WTC11 (cell line): ENCODE data around the gene NXT1. TPM values are rescaled to one million over a fixed set of nuclear protein-coding genes. Genes with fewer than 3 reads are reported as not detected.

Experiments
- ATAC-seq: fragments of 200-7000 bp; cut with Tn5 transposase; 2 replicates; pipeline ENCODE4 v1.10.0; 2021; ENCODE audit warnings: mild to moderate bottlenecking, moderate library complexity
- CTCF ChIA-PET: fragments of 300-600 bp; sonication (Branson Sonifier 250); formaldehyde crosslinking; loops from one replicate; lab custom pipeline; 2021; ENCODE audit warnings: antibody characterized with exemption; lab: Charles Lee
- POLR2A ChIA-PET: fragments of 350-600 bp; sonication (Branson Sonifier 250); formaldehyde crosslinking; loops from one replicate; lab custom pipeline; 2021; ENCODE audit warnings: antibody characterized with exemption; lab: Charles Lee
- DNase-seq: peaks from one replicate; pipeline ENCODE4 v3.0.0; 2021; ENCODE audit warnings: low spot score
- H3K27ac Mint-ChIP-seq: 2 replicates; pipeline ENCODE4 v1.8.0; 2021; ENCODE audit warnings: mixed read lengths
- H3K27me3 Mint-ChIP-seq: 2 replicates; pipeline ENCODE4 v1.8.0; 2021; ENCODE audit warnings: low read depth, mild to moderate bottlenecking, moderate library complexity, mixed read lengths
- H3K36me3 Mint-ChIP-seq: 2 replicates; pipeline ENCODE4 v1.8.0; 2021; ENCODE audit warnings: mixed read lengths
- H3K4me1 Mint-ChIP-seq: 2 replicates; pipeline ENCODE4 v1.8.0; 2022; ENCODE audit warnings: mixed read lengths
- H3K4me3 Mint-ChIP-seq: 2 replicates; pipeline ENCODE4 v1.8.0; 2021; ENCODE audit warnings: mild to moderate bottlenecking, moderate library complexity, mixed read lengths
- H3K9me3 Mint-ChIP-seq: 2 replicates; pipeline ENCODE4 v1.8.0; 2021; ENCODE audit warnings: mixed read lengths
- E2F1 ChIP-seq: sonication (generic); formaldehyde crosslinking; IDR thresholded peaks from 2 replicates; pipeline ENCODE4 v1.8.0; 2022; ENCODE audit warnings: mild to moderate bottlenecking, missing genetic modification reagents
- ETV6 ChIP-seq: sonication (generic); formaldehyde crosslinking; IDR thresholded peaks from 2 replicates; pipeline ENCODE4 v1.8.1; 2022; ENCODE audit warnings: mild to moderate bottlenecking, missing genetic modification reagents
- GABPB1 ChIP-seq: sonication (generic); formaldehyde crosslinking; IDR thresholded peaks from 2 replicates; pipeline ENCODE4 v1.8.1; 2023; ENCODE audit warnings: mild to moderate bottlenecking, missing genetic modification reagents
- HMGXB4 ChIP-seq: sonication (generic); formaldehyde crosslinking; IDR thresholded peaks from 2 replicates; pipeline ENCODE4 v1.8.1; 2023; ENCODE audit warnings: mild to moderate bottlenecking, moderate library complexity, missing genetic modification reagents
- IRF2 ChIP-seq: sonication (generic); formaldehyde crosslinking; IDR thresholded peaks from 2 replicates; pipeline ENCODE4 v1.8.0; 2022; ENCODE audit warnings: low read depth, missing genetic modification reagents, borderline replicate concordance
- MLX ChIP-seq: sonication (generic); formaldehyde crosslinking; IDR thresholded peaks from 2 replicates; pipeline ENCODE4 v1.8.1; 2023; ENCODE audit warnings: mild to moderate bottlenecking, missing genetic modification reagents, moderate library complexity
- MYBL2 ChIP-seq: sonication (generic); formaldehyde crosslinking; IDR thresholded peaks from 2 replicates; pipeline ENCODE4 v1.8.1; 2023; ENCODE audit warnings: mild to moderate bottlenecking, moderate library complexity, missing genetic modification reagents
- RELA ChIP-seq: sonication (generic); formaldehyde crosslinking; IDR thresholded peaks from 2 replicates; pipeline ENCODE4 v1.8.1; 2022; ENCODE audit warnings: missing genetic modification reagents, mild to moderate bottlenecking, borderline replicate concordance
- RORB ChIP-seq: fragments of 250-450 bp; sonication (Bioruptor Pico); IDR thresholded peaks from 2 replicates; pipeline ENCODE4 v1.9.0; 2021; ENCODE audit warnings: mild to moderate bottlenecking
- STAT6 ChIP-seq: sonication (generic); formaldehyde crosslinking; conservative IDR thresholded peaks from 2 replicates; pipeline ENCODE4 v1.8.1; 2023; ENCODE audit warnings: mild to moderate bottlenecking, low read depth, missing genetic modification reagents, moderate library complexity
- TCF7 ChIP-seq: sonication (generic); formaldehyde crosslinking; IDR thresholded peaks from 2 replicates; pipeline ENCODE4 v1.8.0; 2022; ENCODE audit warnings: mild to moderate bottlenecking, low read depth, missing genetic modification reagents, moderate library complexity
- TEAD1 ChIP-seq: sonication (generic); formaldehyde crosslinking; IDR thresholded peaks from 2 replicates; pipeline ENCODE4 v1.8.0; 2022; ENCODE audit warnings: mild to moderate bottlenecking, missing genetic modification reagents
- ZNF263 ChIP-seq: sonication (generic); formaldehyde crosslinking; IDR thresholded peaks from 2 replicates; pipeline ENCODE4 v1.8.1; 2022; ENCODE audit warnings: low read depth, mild to moderate bottlenecking, moderate library complexity, missing genetic modification reagents
- ZNF281 ChIP-seq: sonication (generic); formaldehyde crosslinking; IDR thresholded peaks from 2 replicates; pipeline ENCODE4 v1.8.0; 2023; ENCODE audit warnings: mild to moderate bottlenecking, missing genetic modification reagents
- ZNF317 ChIP-seq: sonication (generic); formaldehyde crosslinking; IDR thresholded peaks from 2 replicates; pipeline ENCODE4 v1.8.1; 2023; ENCODE audit warnings: low read depth, mild to moderate bottlenecking, moderate library complexity, missing genetic modification reagents, borderline replicate concordance
- ZNF416 ChIP-seq: fragments of 250-450 bp; sonication (Bioruptor Pico); IDR thresholded peaks from 2 replicates; pipeline ENCODE4 v1.9.0; 2021; ENCODE audit warnings: mild to moderate bottlenecking, inconsistent platforms
- ZNF671 ChIP-seq: fragments of 250-450 bp; sonication (Bioruptor Pico); IDR thresholded peaks from 2 replicates; pipeline ENCODE4 v1.8.0; 2021; ENCODE audit warnings: mild to moderate bottlenecking
- total RNA-seq: library from RNA; stranded (reverse); gene quantifications from 3 replicates; pipeline ENCODE4 v1.2.3, GENCODE V29; 2021
- TF ChIP-seq, protein P1 (sequence below): sonication (generic); formaldehyde crosslinking; IDR thresholded peaks from 2 replicates; pipeline ENCODE4 v1.8.1; 2022; ENCODE audit warnings: missing genetic modification reagents, borderline replicate concordance
- TF ChIP-seq, protein P2 (sequence below): fragments of 250-450 bp; sonication (Bioruptor Pico); conservative IDR thresholded peaks from 2 replicates; pipeline ENCODE4 v1.9.0; 2021; ENCODE audit warnings: mild to moderate bottlenecking

Gene NXT1
- total RNA-seq, 1 experiment from 2014 or later = 18.8 TPM

DNA sequence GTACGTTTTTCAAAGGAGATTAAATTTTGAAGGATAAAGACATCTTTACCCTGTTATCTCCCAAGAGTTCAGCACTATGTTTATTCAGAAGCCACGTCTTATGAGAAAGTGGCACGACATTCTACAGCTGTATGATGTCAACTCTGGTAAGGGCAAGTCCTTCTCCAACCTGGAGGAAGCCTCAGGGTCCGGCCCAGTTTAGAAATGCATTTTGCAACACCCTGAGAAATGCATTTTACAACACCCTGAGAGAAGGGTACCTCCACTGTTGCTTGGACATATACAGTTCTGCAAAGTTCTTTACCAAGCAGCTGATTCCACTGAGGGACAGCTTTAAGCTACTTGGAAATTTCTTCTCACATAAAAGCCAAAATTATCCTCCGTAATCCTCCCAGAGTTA lies 53.2 kb downstream of the NXT1 start:
- TF ChIP-seq TEAD1 (CRISPR knock-in tag) (no peak), IRF2 (CRISPR knock-in tag) (no peak), GABPB1 (CRISPR knock-in tag) (no peak), MLX (CRISPR knock-in tag) (no peak), RELA (no peak), ZNF263 (CRISPR knock-in tag) (no peak), TCF7 (no peak), ZNF281 (CRISPR knock-in tag) (no peak), RORB (CRISPR knock-in tag) (no peak), MYBL2 (no peak), ZNF671 (CRISPR knock-in tag) (no peak), ZNF416 (CRISPR knock-in tag) (no peak), E2F1 (CRISPR knock-in tag) (no peak), HMGXB4 (CRISPR knock-in tag) (no peak), ETV6 (CRISPR knock-in tag) (no peak), ZNF317 (no peak), STAT6 (no peak)
- TF ChIP-seq, protein P1, sequence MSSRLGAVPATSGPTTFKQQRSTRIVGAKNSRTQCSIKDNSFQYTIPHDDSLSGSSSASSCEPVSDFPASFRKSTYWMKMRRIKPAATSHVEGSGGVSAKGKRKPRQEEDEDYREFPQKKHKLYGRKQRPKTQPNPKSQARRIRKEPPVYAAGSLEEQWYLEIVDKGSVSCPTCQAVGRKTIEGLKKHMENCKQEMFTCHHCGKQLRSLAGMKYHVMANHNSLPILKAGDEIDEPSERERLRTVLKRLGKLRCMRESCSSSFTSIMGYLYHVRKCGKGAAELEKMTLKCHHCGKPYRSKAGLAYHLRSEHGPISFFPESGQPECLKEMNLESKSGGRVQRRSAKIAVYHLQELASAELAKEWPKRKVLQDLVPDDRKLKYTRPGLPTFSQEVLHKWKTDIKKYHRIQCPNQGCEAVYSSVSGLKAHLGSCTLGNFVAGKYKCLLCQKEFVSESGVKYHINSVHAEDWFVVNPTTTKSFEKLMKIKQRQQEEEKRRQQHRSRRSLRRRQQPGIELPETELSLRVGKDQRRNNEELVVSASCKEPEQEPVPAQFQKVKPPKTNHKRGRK (CRISPR knock-in tag) = no peak
- TF ChIP-seq, protein P2, sequence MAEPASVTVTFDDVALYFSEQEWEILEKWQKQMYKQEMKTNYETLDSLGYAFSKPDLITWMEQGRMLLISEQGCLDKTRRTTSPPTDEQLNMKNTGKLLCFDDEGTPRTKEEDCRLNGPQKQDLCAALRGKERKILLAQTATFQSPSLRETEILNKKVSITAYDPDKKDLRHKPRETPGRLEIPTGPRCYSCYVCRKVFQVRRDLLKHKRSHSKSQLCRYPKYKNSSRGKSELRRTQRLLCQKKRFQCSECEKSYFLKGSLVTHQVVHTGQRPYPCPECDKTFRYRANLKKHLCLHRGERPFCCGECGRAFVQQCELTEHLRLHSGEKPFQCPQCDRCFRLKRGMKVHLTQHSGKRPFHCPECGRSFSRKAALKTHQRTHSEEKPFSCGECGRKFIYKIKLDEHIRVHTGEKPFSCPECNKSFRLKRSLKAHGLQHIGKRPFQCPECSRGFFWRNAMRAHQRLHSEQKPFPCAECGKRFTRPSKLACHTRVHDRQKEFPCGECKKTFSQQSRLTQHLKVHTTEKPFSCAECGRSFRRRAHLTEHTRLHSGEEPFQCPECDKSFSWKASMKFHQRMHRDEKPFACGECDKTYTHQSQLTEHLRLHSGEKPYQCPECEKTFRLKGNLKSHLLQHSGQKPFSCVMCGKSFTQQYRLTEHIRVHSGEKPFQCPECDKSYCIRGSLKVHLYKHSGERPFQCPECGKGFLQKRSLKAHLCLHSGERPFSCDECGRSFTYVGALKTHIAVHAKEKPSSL (CRISPR knock-in tag) = no peak
- DNase-seq (no peak), ATAC-seq (no peak)
- no peak overlapping the region for H3K27ac Mint-ChIP-seq
- peaks cover 12% of the 10 kb centered on the region; the same call in 1 of the 2 replicates for H3K36me3 Mint-ChIP-seq
- H3K4me3 Mint-ChIP-seq = no peak overlapping the region
- no peaks in the 10 kb centered on the region for H3K9me3 Mint-ChIP-seq
- no peaks in the 10 kb centered on the region for H3K27me3 Mint-ChIP-seq
- H3K4me1 Mint-ChIP-seq = peaks cover 5% of the 10 kb centered on the region; the same call in 1 of the 2 replicates
- ChIA-PET POLR2A (no interaction called here), CTCF (no interaction called here)
